HepG2 (cell line): ENCODE measurements around the gene FAM24B. TPM values are rescaled to one million over a fixed set of nuclear protein-coding genes. Genes with fewer than 3 reads are reported as not detected.

Experiments
- HDAC1 ChIP-seq: sonication (generic); formaldehyde crosslinking; IDR thresholded peaks from 2 replicates; pipeline ENCODE4 v1.5.1; 2020; ENCODE audit warnings: mild to moderate bottlenecking, missing genetic modification reagents
- HDAC6 ChIP-seq: fragments of 200-600 bp; sonication (generic); IDR thresholded peaks from 2 replicates; pipeline ENCODE4 v1.7.0; 2017; ENCODE audit warnings: mild to moderate bottlenecking, antibody characterized with exemption, low read length, low read depth
- ZNF333 ChIP-seq: sonication (generic); formaldehyde crosslinking; IDR thresholded peaks from 2 replicates; pipeline ENCODE4 v1.4.0; 2020; ENCODE audit warnings: mild to moderate bottlenecking, missing genetic modification reagents, borderline replicate concordance
- polyA plus RNA-seq, 8 experiments: library from polyadenylated mRNA; depleted of rRNA in 3 of 8; stranded (reverse) in 7 of 8; unstranded in 1 of 8; fragments of >200 nt; fragmentation: Illumina TruSeq in 4 of 8; extraction: Trizol in 4 of 8; gene quantifications; 2 replicates each; pipeline versions ENCODE4 v1.2.1 to v1.2.3, GENCODE V29; 2011 to 2016; ENCODE audit warnings: low read depth in 4 of 8, missing spikeins in 1 of 8, mixed read lengths in 1 of 8; ENCODE audit not compliant: insufficient read depth in 1 of 8
- total RNA-seq, 5 experiments: library from RNA; depleted of rRNA; stranded (reverse); fragments of >200 nt; fragmentation: Illumina TruSeq; extraction: Trizol; gene quantifications; 2 replicates each; pipeline ENCODE4 v1.2.3, GENCODE V29; 2016; ENCODE audit warnings: low read depth in 1 of 5
- TF ChIP-seq, protein P1 (sequence below): sonication (generic); formaldehyde crosslinking; IDR thresholded peaks from 2 replicates; pipeline ENCODE4 v1.5.1; 2020; ENCODE audit warnings: mild to moderate bottlenecking, missing genetic modification reagents, borderline replicate concordance
- TF ChIP-seq, protein P2 (sequence below): sonication (generic); formaldehyde crosslinking; IDR thresholded peaks from 2 replicates; pipeline ENCODE4 v1.8.1; 2023; ENCODE audit warnings: mild to moderate bottlenecking, moderate library complexity, missing genetic modification reagents
- TF ChIP-seq, protein P3 (sequence below): sonication (generic); formaldehyde crosslinking; IDR thresholded peaks from 2 replicates; pipeline ENCODE4 v1.4.0; 2020; ENCODE audit warnings: missing genetic modification reagents
- TF ChIP-seq, protein P4 (sequence below): sonication (generic); formaldehyde crosslinking; IDR thresholded peaks from 2 replicates; pipeline ENCODE4 v1.5.0; 2020; ENCODE audit warnings: mild to moderate bottlenecking, missing genetic modification reagents
- TF ChIP-seq, protein P5 (sequence below): sonication (generic); formaldehyde crosslinking; IDR thresholded peaks from 2 replicates; pipeline ENCODE4 v1.4.0; 2020; ENCODE audit warnings: missing genetic modification reagents, low read depth, mild to moderate bottlenecking, borderline replicate concordance
- TF ChIP-seq, protein P6 (sequence below): sonication (generic); formaldehyde crosslinking; IDR thresholded peaks from 2 replicates; pipeline ENCODE4 v1.8.1; 2023; ENCODE audit warnings: mild to moderate bottlenecking, missing genetic modification reagents

Gene FAM24B
- total and polyA plus RNA-seq, 2 of the 13 experiments (the other 11 are each of a cell fraction or from before 2014, with no cell fraction given) = 1.9 to 3.0 TPM

DNA sequence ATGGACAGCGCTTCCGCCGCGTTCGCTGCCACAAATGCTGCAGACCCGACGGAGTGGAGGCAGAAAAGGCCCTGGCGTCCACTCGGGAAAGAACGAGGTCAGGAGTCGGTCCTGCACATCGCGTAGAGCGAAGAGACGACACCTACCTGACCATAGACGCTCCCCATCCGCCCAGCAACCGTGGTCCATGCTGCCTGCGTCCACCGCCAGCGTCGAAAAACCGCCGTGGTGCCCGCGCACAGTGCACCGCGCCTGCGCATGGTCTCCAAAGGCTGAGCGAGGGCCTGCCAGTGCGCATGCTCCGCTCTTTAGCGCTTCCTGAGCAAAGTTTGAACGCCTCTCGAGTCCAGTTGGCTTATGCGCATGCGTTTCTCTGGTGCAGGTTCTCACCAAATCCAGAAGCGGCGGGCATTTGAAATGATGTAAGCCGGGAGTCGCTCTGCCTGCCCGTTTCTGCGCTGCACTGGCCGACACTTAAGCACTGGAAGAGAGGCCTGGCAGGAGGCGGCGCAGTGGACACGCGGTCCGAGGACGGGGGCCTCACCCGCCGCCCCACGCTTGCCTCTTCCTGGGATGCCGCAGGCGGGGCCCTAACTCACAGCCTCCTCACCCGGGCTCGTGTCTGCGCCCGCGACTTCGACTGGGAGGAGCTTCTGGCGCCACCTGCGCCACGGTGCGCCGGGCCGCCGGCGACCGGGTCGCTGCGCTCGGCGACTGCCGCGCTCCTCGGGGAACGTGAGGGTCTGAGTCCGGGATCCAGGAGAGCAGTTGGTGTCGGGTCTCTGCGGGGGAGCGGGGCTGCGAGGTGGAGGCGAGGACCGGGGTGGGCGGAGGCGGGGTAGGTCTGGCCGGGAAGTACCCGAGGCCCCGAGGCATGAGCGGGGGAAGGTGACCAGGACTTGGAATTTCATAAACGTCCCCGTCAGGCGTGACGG lies at the start of gene FAM24B (continued):
- TF ChIP-seq, protein P1, sequence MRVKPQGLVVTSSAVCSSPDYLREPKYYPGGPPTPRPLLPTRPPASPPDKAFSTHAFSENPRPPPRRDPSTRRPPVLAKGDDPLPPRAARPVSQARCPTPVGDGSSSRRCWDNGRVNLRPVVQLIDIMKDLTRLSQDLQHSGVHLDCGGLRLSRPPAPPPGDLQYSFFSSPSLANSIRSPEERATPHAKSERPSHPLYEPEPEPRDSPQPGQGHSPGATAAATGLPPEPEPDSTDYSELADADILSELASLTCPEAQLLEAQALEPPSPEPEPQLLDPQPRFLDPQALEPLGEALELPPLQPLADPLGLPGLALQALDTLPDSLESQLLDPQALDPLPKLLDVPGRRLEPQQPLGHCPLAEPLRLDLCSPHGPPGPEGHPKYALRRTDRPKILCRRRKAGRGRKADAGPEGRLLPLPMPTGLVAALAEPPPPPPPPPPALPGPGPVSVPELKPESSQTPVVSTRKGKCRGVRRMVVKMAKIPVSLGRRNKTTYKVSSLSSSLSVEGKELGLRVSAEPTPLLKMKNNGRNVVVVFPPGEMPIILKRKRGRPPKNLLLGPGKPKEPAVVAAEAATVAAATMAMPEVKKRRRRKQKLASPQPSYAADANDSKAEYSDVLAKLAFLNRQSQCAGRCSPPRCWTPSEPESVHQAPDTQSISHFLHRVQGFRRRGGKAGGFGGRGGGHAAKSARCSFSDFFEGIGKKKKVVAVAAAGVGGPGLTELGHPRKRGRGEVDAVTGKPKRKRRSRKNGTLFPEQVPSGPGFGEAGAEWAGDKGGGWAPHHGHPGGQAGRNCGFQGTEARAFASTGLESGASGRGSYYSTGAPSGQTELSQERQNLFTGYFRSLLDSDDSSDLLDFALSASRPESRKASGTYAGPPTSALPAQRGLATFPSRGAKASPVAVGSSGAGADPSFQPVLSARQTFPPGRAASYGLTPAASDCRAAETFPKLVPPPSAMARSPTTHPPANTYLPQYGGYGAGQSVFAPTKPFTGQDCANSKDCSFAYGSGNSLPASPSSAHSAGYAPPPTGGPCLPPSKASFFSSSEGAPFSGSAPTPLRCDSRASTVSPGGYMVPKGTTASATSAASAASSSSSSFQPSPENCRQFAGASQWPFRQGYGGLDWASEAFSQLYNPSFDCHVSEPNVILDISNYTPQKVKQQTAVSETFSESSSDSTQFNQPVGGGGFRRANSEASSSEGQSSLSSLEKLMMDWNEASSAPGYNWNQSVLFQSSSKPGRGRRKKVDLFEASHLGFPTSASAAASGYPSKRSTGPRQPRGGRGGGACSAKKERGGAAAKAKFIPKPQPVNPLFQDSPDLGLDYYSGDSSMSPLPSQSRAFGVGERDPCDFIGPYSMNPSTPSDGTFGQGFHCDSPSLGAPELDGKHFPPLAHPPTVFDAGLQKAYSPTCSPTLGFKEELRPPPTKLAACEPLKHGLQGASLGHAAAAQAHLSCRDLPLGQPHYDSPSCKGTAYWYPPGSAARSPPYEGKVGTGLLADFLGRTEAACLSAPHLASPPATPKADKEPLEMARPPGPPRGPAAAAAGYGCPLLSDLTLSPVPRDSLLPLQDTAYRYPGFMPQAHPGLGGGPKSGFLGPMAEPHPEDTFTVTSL (CRISPR knock-in tag) = no peak
- TF ChIP-seq, protein P2, sequence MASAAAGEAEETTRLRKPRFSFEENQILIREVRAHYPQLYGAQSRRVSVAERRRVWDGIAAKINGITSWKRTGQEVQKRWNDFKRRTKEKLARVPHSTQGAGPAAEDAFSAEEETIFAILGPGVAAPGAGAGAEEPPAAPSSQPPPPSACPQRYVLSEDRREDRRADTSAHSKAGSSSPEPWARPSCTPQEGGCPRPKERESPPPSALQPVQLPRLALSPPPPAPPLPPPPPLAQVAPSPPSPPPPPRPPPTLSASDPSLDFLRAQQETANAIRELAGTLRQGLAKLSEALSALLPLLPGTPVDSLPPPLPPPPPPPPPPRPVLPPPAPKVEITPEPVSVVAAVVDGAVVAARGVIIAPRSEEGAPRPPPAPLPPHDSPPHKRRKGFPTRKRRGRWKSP (CRISPR knock-in tag) = peak; percentile 98
- TF ChIP-seq, protein P3, sequence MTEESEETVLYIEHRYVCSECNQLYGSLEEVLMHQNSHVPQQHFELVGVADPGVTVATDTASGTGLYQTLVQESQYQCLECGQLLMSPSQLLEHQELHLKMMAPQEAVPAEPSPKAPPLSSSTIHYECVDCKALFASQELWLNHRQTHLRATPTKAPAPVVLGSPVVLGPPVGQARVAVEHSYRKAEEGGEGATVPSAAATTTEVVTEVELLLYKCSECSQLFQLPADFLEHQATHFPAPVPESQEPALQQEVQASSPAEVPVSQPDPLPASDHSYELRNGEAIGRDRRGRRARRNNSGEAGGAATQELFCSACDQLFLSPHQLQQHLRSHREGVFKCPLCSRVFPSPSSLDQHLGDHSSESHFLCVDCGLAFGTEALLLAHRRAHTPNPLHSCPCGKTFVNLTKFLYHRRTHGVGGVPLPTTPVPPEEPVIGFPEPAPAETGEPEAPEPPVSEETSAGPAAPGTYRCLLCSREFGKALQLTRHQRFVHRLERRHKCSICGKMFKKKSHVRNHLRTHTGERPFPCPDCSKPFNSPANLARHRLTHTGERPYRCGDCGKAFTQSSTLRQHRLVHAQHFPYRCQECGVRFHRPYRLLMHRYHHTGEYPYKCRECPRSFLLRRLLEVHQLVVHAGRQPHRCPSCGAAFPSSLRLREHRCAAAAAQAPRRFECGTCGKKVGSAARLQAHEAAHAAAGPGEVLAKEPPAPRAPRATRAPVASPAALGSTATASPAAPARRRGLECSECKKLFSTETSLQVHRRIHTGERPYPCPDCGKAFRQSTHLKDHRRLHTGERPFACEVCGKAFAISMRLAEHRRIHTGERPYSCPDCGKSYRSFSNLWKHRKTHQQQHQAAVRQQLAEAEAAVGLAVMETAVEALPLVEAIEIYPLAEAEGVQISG (CRISPR knock-in tag) = peak; percentile 14; the same call in 1 of the 2 replicates
- TF ChIP-seq HDAC1 (CRISPR knock-in tag) (peak; percentile 85), ZNF333 (peak; percentile 64; the same call in 1 of the 2 replicates), HDAC6 (no peak)
- TF ChIP-seq, protein P4, sequence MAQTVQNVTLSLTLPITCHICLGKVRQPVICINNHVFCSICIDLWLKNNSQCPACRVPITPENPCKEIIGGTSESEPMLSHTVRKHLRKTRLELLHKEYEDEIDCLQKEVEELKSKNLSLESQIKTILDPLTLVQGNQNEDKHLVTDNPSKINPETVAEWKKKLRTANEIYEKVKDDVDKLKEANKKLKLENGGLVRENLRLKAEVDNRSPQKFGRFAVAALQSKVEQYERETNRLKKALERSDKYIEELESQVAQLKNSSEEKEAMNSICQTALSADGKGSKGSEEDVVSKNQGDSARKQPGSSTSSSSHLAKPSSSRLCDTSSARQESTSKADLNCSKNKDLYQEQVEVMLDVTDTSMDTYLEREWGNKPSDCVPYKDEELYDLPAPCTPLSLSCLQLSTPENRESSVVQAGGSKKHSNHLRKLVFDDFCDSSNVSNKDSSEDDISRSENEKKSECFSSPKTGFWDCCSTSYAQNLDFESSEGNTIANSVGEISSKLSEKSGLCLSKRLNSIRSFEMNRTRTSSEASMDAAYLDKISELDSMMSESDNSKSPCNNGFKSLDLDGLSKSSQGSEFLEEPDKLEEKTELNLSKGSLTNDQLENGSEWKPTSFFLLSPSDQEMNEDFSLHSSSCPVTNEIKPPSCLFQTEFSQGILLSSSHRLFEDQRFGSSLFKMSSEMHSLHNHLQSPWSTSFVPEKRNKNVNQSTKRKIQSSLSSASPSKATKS (CRISPR knock-in tag) = no peak
- TF ChIP-seq, protein P5, sequence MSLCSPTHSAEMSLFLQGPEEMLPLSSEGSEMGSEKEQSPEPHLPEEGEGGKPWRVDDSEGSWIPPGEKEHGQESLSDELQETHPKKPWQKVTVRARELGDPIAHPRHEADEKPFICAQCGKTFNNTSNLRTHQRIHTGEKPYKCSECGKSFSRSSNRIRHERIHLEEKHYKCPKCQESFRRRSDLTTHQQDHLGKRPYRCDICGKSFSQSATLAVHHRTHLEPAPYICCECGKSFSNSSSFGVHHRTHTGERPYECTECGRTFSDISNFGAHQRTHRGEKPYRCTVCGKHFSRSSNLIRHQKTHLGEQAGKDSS = 0 out of 2 replicates have a peak, but pooled peaks have one; percentile 46
- TF ChIP-seq, protein P6, sequence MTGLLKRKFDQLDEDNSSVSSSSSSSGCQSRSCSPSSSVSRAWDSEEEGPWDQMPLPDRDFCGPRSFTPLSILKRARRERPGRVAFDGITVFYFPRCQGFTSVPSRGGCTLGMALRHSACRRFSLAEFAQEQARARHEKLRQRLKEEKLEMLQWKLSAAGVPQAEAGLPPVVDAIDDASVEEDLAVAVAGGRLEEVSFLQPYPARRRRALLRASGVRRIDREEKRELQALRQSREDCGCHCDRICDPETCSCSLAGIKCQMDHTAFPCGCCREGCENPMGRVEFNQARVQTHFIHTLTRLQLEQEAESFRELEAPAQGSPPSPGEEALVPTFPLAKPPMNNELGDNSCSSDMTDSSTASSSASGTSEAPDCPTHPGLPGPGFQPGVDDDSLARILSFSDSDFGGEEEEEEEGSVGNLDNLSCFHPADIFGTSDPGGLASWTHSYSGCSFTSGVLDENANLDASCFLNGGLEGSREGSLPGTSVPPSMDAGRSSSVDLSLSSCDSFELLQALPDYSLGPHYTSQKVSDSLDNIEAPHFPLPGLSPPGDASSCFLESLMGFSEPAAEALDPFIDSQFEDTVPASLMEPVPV (CRISPR knock-in tag) = peak; percentile 75; the same call in 1 of the 2 replicates
